ENCODE results near the gene ST8SIA4.

Gene ST8SIA4, protein sequence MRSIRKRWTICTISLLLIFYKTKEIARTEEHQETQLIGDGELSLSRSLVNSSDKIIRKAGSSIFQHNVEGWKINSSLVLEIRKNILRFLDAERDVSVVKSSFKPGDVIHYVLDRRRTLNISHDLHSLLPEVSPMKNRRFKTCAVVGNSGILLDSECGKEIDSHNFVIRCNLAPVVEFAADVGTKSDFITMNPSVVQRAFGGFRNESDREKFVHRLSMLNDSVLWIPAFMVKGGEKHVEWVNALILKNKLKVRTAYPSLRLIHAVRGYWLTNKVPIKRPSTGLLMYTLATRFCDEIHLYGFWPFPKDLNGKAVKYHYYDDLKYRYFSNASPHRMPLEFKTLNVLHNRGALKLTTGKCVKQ

DNA sequence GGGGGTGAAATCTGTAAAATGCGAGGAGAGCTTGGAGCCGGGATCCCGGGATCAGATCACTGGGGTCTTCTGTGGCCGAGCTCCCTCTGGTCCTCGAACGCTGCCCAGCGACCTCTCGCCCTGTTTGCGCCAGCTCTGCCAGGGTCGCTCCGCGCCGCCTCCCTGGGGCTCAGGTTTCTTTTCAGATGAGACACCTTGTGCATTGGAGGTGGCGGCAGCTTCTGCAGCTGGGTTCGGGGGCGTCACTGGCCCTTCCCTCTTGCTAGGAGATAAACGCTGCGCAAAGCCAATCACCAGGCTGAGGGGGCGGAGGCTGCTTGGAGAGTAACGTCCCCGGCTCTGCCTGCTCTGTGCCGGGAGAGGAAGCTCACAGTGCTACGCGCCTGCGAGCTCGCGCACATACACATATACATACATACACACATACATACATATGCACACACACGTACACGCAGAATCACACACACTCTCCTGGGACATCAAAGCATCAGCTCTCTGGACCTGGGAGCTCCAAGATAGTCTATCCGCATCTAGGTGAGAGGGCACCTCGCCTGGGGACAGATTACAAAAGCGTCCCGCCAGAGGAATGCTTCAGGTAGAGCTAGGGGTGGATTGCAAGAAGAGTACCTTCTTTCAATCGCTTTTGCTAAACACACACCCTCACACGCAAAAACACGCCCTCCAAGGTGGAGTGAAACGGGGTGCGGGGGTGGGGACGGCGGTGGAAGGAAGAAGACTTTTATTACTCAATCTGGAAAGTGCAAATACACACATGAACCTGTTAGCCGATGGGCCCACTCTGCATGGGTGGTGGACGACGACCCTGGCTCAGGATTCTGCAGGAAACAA lies at the start of gene ST8SIA4:
Gene ST8SIA4, minus strand, starts transcription at position 244 of the 849 bp plus-strand sequence. CDS start 327 bp downstream, outside the sequence.
- peak; percentile 93 for DNase-seq

DNA sequence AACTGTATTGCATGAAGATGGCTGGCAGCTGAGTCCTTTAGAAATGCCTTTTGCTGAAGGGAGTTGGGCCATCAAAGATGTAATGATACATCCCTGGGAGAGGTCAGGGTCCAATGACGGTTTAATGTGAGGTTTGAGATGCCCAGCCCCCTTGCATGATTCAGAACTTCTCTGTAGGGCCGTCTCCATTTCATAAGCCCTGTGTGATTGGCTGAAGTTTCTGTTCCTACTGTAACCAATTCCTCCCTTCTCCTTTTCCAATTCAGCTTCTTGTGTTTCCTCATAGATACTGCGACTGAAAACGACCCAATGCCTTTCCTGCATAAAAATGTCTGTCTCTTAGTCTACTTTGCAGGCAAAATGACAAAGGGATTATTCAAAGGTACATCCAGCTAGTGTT lies 47.9 kb upstream of the ST8SIA4 start:
- DNase-seq, result no peak

DNA sequence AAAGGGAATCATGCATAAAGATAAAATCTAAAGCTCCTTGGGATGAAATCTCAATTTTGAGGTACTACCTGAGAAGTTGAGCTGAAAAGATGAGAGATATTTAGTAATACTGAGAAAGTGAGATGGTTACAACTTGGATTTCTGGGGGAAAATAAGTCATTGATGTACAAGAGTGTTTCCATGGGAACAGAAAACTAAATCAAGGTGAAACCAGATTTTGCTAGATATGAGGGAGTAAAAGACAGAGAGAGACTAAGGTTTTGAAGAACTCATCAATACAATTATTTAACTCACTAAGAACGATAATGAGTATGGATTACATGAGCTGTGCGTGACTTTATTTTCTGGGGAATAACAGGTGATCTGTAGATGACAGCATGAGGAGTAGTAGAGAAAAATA lies 10.2 kb upstream of the ST8SIA4 start:
- DNase-seq, result no peak

DNA sequence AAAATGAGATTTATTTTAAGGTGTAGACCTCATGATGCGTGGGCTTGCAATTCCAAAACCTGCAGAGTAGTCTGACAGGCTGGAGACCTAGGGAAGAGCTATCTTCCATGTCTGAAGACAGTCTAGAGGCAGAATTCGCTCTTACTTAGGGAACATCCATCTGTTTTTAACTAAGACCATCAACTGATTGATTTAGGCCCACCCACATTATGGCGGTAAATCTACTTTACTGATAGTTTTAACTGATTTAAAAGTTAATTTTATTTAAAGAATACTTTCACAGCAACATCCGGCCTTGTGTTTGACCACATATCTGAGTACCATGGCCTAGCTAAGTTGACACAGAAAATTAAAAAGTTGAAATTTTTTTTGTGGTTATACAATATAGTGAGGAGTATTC lies 6.0 kb upstream of the ST8SIA4 start:
- no peak for DNase-seq

DNA sequence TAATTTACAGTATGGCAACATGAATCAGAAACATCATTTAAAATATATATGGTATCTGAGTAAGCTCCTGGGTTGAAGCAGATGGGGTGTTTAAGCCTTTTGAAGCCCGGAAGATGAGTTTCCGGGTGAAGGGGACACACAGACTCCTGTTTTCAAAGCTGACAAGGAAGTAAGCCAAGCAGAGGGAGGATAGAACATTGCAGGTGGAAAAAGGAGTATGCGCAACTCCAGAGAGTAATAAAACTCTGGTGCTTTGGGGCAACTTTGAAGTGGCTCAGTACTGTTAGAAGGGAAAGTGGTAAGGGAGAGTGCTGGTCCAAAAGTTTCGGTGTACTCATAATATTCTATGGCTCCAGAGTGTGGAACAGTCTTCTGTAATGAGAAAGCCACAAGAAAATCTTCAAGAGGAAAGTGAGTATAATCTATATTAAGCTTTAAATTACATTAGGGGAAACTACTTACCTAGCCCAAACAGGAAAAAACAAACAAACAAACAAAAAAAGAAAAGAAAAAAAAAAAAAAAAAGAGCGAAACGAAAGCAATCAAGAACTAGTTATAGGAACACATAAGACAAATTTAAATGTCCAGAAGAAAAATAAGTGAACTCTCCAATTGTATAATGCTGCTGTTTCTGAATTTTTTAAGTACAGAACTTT lies 2.3 kb upstream of the ST8SIA4 start:
- DNase-seq, result no peak

DNA sequence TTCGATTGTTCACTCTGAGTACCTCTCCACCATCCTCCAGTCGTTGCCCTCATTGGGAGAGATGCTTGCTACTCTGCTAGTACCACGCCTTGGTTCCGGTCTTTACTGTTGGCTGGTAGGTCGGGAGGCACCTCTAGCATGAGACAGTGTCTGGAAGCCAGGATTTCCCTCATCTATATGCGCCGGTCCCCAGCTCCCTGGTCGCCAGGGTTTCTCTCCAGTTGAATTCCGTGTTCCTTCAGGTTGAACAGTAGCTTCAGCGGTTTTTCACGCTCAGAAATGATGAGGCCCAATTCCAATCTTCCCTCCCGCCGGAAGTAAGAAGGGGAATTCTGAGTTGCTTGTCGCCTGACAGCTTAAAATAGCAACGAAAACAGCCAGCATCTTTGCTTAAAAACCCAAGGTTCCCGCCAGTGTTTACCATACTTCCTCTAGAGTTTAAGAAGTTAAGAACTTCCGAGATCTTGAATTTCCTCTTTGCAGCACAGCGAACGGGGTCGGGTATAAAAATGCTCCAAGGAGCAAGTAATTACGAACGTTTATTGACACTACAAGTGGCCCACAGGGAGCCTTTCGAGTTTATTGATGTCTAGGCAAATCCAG lies 1.3 kb upstream of the ST8SIA4 start:
- peak; percentile 38 for DNase-seq

DNA sequence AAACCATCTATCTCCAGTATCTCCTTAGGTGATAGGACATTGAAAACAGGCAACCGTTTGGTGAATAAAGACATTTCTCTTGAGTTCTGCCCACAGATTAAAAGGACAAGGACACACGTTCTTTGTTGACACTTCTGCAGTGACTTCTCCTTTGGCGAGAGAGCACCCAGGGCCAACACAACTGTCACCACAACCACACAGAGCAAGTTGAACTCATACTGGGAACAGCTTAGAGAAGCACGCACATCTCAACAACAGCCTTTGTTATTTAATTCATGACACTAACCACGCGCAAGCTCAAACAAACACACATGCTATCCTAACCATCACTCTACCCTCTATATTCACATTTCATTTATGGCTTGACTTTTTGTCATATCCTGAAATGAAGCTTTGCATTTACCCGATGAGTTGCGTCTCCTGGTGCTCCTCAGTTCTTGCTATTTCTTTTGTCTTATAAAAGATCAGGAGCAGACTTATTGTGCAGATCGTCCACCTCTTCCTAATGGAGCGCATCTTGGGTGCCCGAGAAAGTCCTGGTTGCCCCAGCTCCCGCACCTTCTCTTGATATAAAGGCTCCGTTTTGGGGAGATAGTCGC lies 543 bp downstream of the ST8SIA4 start:
- peak; percentile 51 for DNase-seq

DNA sequence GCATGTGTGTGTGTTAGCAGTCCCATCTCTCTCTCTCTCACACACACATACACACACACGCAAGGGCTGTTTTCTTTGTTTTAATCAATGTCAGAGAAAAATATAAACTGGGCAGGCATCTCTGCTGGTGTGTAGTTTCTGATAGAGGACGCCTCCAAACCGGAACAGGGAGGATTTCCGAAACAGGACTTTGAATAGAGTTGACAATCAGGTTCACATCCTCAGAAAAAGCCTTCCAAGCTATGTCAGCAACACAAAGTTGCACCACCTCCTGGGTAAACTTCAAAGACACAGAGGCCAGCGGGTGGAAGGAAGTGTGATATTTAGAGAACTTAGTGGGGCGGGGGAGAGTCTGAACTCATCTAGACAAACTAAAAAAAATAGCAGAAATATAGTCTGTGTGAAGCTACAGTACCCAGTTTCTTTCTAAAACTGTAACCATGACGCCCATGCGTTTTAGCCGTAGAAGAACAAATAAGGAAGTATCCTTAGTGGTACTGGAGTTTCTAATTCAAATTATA lies 1.2 kb downstream of the ST8SIA4 start:
- peak; percentile 39 for DNase-seq

DNA sequence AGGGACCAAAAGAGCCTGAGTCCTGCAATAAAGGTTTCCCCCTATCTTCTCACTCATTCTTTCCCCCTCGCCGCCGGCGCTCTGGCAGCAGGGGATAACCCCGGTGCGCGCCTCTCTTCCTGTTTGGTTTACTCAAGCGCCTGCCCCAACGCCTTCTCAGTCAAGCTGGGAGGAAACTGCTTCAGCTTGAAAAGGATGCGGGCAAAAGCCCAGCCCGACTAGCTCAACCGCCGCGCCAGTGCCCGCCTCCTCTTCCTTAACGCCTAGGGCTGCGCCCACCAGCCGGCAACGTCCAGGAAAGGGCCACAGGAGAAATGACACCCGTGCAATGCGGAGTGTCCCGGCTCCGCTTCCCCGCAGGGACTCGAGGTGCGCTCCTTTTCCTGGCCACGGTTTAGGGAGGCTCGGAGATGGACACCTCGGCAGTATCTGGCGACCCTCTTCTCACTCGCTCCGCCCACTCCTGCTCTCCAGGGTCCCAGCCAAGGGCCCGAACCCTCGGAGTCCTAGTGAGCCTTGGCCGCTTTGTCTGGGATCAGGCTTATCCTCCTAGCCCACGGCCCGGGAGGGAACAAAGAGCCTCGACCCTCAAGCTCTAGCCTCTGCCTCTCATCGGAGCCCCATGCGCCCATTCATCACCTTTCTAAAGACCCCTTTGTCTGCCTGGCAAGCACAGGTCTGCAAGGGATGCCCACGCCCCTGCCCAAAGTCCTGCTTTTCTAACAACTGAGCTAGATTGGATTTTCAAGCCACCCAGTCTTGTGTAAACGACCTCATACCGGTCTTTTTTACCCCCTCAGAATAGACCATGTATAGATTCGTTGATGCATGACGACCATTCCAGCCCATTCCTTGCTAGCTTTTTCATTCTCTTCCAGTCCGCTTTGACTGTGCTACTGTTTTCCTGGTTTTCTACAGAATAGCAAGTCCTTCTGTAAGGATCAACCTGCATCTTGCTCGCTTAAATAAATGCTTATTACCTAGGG lies 2.0 kb downstream of the ST8SIA4 start:
- peak; percentile 86 for DNase-seq

DNA sequence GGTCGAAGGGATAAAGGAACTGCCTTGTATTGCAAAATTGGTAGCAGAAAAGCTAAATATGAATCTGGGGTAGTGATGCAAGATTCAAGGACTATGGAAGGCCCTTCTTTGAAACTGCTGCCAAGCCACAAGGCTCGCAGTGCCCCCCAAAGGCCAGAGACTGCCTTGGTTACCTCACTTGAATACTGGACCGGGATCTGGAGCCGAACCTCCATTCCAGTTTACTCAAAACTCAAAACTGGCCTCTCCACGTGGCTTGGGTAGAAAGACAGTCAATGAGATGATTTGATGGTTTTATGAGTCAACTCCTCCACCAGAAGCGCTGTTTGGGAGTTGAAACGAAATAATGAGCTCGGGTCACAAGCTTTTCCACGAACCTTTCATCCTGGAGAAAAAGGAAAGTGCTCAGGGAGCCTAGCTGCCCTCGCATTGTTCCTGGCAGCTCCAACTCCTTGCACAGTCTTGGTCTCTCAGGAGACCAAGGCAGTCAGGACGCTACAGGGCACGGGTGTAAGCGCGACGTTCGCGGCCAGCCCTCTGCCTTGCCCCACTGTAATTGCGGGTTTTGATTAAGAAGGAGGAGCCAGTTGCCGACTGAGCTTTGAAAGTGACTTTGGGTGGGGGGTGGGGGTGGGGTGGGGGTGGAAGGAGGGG lies 2.8 kb downstream of the ST8SIA4 start:
- DNase-seq, result no peak

DNA sequence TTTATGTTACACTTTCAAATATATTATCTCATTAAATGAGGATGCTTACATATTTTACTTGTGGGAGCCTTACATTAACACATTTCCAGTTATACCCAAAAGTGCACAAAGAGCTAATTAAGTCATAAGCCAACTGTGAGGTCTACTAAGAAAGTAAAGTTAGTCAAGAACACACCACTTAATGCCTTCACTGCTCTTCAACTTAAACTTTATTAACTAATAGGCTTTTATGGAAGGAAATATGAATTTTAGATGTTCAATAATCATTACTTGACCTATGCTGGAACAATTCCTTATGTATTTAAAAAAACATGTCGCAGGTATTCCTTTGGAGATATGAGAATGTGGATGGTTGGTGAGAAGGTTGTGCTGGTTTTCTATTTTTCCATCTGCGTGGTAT lies 3.4 kb downstream of the ST8SIA4 start:
- no peak for DNase-seq

DNA sequence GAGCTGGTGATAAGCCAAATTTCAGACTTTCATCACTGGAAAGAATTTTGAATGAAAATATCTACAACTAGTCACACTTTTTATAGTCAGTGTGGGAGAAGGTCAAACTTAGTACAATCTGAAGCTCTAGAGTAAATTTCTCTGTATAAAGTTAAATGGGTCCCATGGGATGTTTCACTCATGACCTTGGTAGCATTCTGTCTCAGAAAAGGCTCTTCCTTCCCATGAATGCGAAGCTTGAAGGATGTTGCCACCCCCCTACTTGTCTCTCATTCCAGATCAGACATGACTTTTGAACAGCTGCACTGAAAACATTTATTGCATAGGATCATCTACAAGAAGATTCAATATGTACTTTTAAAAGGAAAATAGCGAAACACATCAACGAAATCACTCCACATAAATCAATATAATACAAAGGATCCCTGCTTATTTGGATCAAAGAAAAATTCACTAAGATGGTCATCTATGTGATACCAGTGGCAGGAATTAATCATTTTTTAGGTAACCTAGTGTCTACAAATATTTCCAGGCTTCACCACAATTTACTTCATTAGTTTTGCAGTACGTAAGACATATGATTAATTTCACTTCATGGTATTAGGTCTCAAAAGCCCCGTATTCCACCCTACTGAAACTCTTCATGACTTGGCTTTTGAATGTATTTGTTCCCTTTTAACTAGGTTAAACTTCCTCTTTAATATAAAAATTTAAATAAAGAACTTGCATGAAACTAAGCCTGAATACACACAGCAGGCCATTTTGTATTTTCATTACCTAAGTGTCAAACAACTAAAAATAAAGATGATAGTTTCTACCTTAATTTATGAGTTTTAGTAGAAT lies 4.4 kb downstream of the ST8SIA4 start:
- no peak for DNase-seq

DNA sequence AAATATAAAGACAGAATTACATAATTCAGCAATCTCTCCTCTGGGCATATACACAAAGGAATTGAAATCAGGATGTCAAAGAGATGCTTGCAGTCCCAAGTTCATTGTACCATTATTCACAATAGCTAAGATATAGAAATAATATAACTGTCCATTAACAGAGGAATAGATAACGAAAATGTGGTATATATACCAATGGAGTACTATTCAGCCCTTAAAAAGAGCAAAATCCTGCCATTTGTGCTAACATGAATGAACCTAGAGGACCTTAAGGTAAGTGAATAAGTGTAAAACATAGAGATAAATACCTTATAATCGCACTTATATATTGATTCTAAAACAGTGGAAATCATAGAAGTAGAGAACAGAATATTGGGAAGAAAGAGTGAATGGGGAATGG lies 7.0 kb downstream of the ST8SIA4 start:
- DNase-seq, result no peak

DNA sequence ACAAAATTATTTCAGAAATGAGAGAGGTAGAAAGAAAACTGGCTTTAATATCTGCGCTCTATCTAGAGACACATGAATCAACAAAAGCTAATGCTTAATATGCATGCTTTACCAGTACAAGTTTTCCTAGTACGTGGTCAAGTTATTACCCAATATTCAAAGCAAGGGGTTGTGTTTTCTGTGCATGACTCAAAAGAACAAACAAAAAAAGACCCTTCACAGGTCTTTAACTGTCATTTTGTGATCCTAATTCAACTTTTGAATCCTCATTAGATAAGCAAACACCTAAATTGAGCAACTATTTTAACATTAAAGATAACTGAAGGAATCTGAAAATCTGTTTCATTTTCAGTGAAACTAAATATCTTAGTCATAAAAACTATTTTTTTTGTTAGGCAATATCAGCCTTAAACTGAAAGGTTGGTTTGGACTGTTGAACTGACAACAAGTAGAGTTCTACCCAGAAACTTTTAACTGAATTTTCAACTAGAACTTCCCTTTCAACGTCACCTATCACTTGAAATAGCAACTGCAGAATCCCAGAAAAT lies 12.5 kb downstream of the ST8SIA4 start:
- DNase-seq, result no peak

DNA sequence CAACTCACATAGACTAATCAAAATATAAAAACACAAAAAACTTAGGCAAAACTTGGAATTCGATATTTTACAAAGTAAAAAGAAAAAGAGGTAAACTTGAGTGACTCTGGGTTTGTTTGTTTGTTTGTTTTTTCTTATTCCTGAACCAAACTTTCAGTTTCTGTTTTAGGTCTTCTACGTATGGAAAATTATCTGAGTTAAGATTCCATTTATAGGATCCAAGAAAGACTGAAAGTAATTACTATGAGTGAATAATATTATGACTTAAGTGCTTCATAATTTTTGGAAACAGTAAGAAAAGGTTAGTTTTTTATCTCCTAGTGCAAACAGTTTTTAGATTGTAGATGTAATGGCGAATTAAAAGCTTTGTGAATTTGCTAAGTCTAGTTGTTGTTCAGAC lies 13.2 kb downstream of the ST8SIA4 start:
- DNase-seq, result no peak

DNA sequence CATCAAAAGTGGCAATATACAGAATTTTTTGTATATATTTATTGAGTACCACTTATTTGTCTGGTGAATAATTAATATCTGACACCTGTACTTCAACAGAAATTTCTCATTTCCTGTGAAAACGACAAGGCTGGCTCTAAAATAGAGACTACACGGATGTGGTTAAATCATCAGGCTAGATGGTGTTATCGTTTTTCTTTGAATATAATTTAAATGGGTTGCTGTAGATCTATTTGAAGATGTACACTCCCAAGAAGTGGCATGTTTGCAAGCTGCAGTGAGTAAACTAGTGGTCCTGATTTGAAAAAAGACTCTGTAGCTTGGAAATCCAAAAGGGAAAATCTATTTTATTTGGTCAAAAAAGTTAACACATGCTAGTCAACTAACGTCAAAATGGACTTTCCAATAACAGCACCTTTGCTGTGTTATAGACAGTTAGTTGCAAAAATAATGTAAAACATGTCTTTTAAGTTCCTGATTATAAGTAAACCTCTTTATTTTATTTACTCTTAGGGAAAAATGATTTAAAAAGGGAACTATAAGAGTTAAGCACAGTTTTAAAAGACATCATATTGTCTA lies 13.8 kb downstream of the ST8SIA4 start:
- no peak for DNase-seq

DNA sequence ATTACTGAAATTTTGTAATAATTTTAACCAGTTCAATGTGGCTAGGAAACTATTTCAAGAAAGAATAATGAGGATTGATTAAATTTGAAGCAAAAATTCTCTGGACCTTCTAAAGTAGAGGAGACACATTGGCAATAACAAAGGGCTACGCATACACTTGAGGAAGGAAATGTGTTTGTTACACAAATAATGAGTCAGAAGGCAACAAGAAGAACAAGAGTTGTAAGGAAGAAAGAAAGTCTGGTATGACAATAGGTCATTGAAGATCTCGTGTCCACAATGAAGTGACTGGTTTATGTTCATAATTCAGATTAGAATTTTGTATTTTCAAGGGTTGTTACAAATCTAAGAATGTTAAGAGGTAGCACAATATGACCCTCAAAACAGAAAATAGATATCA lies 25.8 kb downstream of the ST8SIA4 start:
- DNase-seq, result no peak

DNA sequence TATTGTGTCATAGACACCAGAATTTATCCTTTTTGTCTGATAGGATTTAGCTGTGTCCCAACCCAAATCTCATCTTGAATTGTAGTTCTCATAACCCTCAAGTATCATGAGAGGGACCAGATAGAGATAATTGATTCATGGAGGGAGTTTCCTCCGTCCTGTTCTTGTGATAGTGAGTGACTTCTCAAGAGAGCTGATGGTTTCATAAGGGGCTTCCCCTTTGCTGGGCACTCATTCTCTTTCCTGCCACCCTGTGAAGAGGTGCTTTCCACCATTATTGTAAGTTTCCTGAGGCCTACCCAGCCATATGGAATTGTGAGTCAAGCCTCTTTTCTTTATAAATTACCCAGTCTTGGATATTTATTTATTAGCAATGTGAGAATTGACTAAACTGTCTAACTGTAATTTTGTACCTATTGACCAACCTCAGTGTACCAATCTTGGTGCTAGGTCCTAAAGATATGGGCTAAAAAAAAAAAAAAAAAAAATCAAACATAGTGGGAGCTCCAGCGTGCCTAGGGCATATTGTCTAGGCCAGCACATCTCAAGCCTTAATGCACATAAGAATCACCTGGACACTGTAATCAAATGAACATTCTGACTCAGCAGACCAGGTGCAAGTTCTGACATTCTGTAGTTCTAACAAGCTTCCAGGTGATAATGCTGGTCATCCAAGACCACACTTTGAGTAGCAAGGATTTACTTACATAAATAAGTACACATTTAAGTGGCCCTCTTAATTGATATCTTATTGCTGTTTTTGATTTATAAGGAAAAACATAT lies 30.5 kb downstream of the ST8SIA4 start:
- DNase-seq, result no peak
